ENCODE data around the gene EPHB1. TPM values are rescaled to one million over a fixed set of nuclear protein-coding genes. Genes with fewer than 3 reads are reported as not detected.
"Not testable (repeated sequence)": the region's sequence is repeated elsewhere in the genome, so short reads cannot be mapped to it uniquely, and the experiment has no call there.

Gene EPHB1
- total RNA-seq, 4 donors from 2014 or later = 2.6 to 5.3 (median 3.1) TPM; not detected in 1

GRCh38 chr3:135033737-135034136 is 238.7 kb downstream of the EPHB1 start:
- Histone ChIP-seq H3K27ac (no peak overlapping the region), H3K4me1 (no peaks in the 10 kb centered on the region), H3K27me3 (no peaks in the 10 kb centered on the region), H3K9me3 (no peaks in the 10 kb centered on the region), H3K4me3 (no peak overlapping the region), H3K36me3 (no peaks in the 10 kb centered on the region)
- TF ChIP-seq CTCF (IDR thresholded peaks at IDR 0.05) (no peak), POLR2A (IDR thresholded peaks at IDR 0.05) (no peak)
- no peak for DNase-seq
- intact Hi-C loops (cut with DNase I; ENCODE audit: low total_unique reads) = no loop called here

DNA sequence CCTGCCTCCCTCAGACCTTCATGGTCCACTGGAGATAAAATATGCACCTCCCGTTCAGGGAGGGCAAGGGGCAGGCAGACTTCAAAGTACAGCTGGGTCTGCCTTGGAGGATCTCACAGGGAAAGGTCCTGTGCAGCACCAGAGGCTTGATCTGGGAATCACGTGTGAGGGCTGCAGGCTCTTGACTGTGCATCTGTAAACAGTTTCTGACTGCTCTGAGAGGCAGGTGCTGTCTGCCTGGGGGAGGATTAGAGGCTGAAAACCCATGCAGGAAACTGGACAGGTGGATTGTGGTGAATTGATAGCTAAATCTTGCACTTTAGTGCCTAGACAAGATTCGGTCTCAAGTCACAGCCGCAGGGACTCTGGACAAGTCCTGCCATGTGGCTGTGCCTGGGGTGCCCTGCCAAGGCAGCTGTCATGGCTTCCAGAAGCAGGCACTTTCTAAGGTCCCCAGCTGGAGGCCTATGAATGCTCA is 239.3 kb downstream of the EPHB1 start:
- no peak for TF ChIP-seq CTCF (IDR thresholded peaks at IDR 0.05)
- no peak for TF ChIP-seq POLR2A (IDR thresholded peaks at IDR 0.05)
- Histone ChIP-seq H3K4me3 (no peak overlapping the region), H3K36me3 (no peaks in the 10 kb centered on the region), H3K9me3 (no peaks in the 10 kb centered on the region), H3K4me1 (no peaks in the 10 kb centered on the region), H3K27ac (no peak overlapping the region), H3K27me3 (no peaks in the 10 kb centered on the region)
- DNase-seq = no peak
- intact Hi-C loops (cut with DNase I; ENCODE audit: low total_unique reads) = no loop called here

DNA sequence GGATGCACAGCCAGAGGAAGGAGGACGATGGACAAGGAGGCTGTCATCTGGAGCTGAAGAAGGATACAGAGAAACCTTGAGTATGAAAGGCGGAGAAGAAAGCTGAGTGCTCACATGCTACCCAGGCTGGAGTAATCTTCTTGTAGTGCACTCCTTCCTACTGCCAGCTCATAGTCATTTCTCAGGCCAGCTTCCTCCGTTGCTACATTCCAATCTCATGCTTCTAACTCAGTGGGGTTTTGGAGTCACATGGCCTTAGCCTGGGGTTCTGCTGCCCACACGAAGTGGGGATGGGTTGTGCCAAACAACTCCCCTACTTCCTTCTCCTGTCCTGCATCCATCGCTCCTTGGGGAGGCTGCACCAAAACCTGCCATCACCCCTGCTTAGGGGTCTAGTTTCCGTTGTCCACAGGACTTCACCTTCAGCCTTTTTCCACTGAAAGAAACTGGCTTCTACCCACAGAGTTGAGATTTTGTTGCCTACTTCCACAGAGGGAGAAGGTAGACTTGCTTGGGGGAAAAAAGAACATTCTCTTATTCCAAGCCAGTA is 239.9 kb downstream of the EPHB1 start:
- Histone ChIP-seq H3K9me3 (no peaks in the 10 kb centered on the region), H3K4me3 (no peak overlapping the region), H3K36me3 (no peaks in the 10 kb centered on the region), H3K27me3 (no peaks in the 10 kb centered on the region), H3K27ac (no peak overlapping the region), H3K4me1 (no peaks in the 10 kb centered on the region)
- DNase-seq = no peak
- TF ChIP-seq CTCF (IDR thresholded peaks at IDR 0.05) (no peak), POLR2A (IDR thresholded peaks at IDR 0.05) (no peak)
- intact Hi-C loops (cut with DNase I; ENCODE audit: low total_unique reads) = no loop called here

DNA sequence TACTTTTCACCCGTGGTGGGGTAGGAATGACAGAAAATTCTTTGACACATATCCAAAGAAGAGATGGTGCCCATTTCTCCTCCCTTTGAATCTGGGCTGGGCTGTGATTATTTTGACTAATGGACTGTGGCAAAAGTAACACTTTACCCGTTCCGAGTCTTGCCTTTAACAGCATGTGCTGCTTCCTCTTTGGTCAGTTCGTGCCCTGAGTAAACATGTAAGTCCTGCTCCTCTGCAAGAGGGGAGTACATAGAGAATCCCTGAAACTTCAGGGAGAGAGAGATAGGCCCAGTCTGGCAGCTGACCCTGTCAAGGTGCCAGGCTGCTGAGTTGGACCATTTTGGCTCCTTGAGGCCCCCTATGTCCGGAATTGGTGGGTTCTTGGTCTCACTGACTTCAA is 243.1 kb downstream of the EPHB1 start:
- no peak overlapping the region for H3K4me3 ChIP-seq
- no peak for DNase-seq
- H3K27ac ChIP-seq = no peak overlapping the region
- TF ChIP-seq CTCF (IDR thresholded peaks at IDR 0.05) (no peak), POLR2A (IDR thresholded peaks at IDR 0.05) (no peak)
- intact Hi-C loops (cut with DNase I; ENCODE audit: low total_unique reads) = no loop called here
- H3K36me3 ChIP-seq = no peaks in the 10 kb centered on the region
- H3K27me3 ChIP-seq = no peaks in the 10 kb centered on the region
- no peaks in the 10 kb centered on the region for H3K4me1 ChIP-seq
- H3K9me3 ChIP-seq = no peaks in the 10 kb centered on the region

GRCh38 chr3:135039536-135039935 is 244.5 kb downstream of the EPHB1 start:
- H3K4me3 ChIP-seq; H3K27ac ChIP-seq; H3K27me3 ChIP-seq; intact Hi-C loops (cut with DNase I; ENCODE audit: low total_unique reads); DNase-seq; H3K9me3 ChIP-seq; H3K4me1 ChIP-seq; H3K36me3 ChIP-seq: not testable (repeated sequence)

Measured in uterus (tissue), 4 donors.